ENCODE measurements around the gene CPLX1. TPM values are rescaled to one million over a fixed set of nuclear protein-coding genes. Genes with fewer than 3 reads are reported as not detected.

The CPLX1 gene
- total RNA-seq, 2 donors from 2014 or later: 1.0 to 1.9 TPM

GRCh38 chr4:751676-752075, 74.3 kb downstream of the CPLX1 start:
- H3K4me3 ChIP-seq (ENCODE audit: low read length): no peak overlapping the region
- H3K9ac ChIP-seq (ENCODE audit: extremely low read depth, low read length, poor library complexity, severe bottlenecking): no peak overlapping the region
- Mint-ChIP-seq H3K27me3 (ENCODE audit: insufficient read depth) (no peaks in the 10 kb centered on the region), H3K4me3 (no peak overlapping the region), H3K9me3 (peaks cover 4% of the 10 kb centered on the region), H3K4me1 (no peaks in the 10 kb centered on the region), H3K36me3 (ENCODE audit: low read depth) (peaks cover 60% of the 10 kb centered on the region), H3K27ac (no peak overlapping the region)
- H3K27me3 ChIP-seq (ENCODE audit: control insufficient read depth, insufficient read depth, low read length, poor library complexity, severe bottlenecking): no peaks in the 10 kb centered on the region
- no peak for DNase-seq
- TF ChIP-seq CTCF (conservative IDR thresholded peaks at IDR 0.05): no peak
- no peaks in the 10 kb centered on the region for H3K9me3 ChIP-seq (ENCODE audit: control insufficient read depth, low read length)
- no peak overlapping the region for H3K27ac ChIP-seq (ENCODE audit: low read depth, low read length)
- H3K36me3 ChIP-seq (ENCODE audit: control insufficient read depth, insufficient read depth, low read length): peaks cover 40% of the 10 kb centered on the region
- no peaks in the 10 kb centered on the region for H3K4me1 ChIP-seq (ENCODE audit: control insufficient read depth, insufficient read depth, low read length)
- 95% methylated on average over 8 to 15 of the region's 15 CpGs for WGBS, 2 experiments (ENCODE audit: insufficient coverage in 1 of 2, insufficient read length in 1 of 2)

GRCh38 chr4:749698-750666, 75.9 kb downstream of the CPLX1 start:
- Histone ChIP-seq H3K4me3 (ENCODE audit: low read length) (no peak overlapping the region), H3K27ac (ENCODE audit: low read depth, low read length) (no peak overlapping the region), H3K36me3 (ENCODE audit: control insufficient read depth, insufficient read depth, low read length) (peaks cover 31% of the 10 kb centered on the region), H3K9ac (ENCODE audit: extremely low read depth, low read length, poor library complexity, severe bottlenecking) (no peak overlapping the region), H3K27me3 (ENCODE audit: control insufficient read depth, insufficient read depth, low read length, poor library complexity, severe bottlenecking) (no peaks in the 10 kb centered on the region), H3K9me3 (ENCODE audit: control insufficient read depth, low read length) (no peaks in the 10 kb centered on the region), H3K4me1 (ENCODE audit: control insufficient read depth, insufficient read depth, low read length) (no peaks in the 10 kb centered on the region)
- TF ChIP-seq CTCF (conservative IDR thresholded peaks at IDR 0.05): no peak
- DNase-seq: no peak
- no peaks in the 10 kb centered on the region for H3K4me1 Mint-ChIP-seq
- no peak overlapping the region for H3K4me3 Mint-ChIP-seq
- WGBS, 2 experiments (ENCODE audit: insufficient coverage in 1 of 2, insufficient read length in 1 of 2): 96 to 97% methylated on average over 12 to 20 of the region's 20 CpGs
- H3K27ac Mint-ChIP-seq: no peak overlapping the region
- peaks cover 4% of the 10 kb centered on the region for H3K9me3 Mint-ChIP-seq
- peaks cover 50% of the 10 kb centered on the region for H3K36me3 Mint-ChIP-seq (ENCODE audit: low read depth)
- no peaks in the 10 kb centered on the region for H3K27me3 Mint-ChIP-seq (ENCODE audit: insufficient read depth)

GRCh38 chr4:748461-748860, 77.5 kb downstream of the CPLX1 start:
- Histone ChIP-seq H3K27me3 (ENCODE audit: control insufficient read depth, insufficient read depth, low read length, poor library complexity, severe bottlenecking) (no peaks in the 10 kb centered on the region), H3K36me3 (ENCODE audit: control insufficient read depth, insufficient read depth, low read length) (peaks cover 37% of the 10 kb centered on the region), H3K4me3 (ENCODE audit: low read length) (no peak overlapping the region), H3K9me3 (ENCODE audit: control insufficient read depth, low read length) (no peaks in the 10 kb centered on the region), H3K4me1 (ENCODE audit: control insufficient read depth, insufficient read depth, low read length) (no peaks in the 10 kb centered on the region), H3K27ac (ENCODE audit: low read depth, low read length) (no peak overlapping the region), H3K9ac (ENCODE audit: extremely low read depth, low read length, poor library complexity, severe bottlenecking) (no peak overlapping the region)
- Mint-ChIP-seq H3K36me3 (ENCODE audit: low read depth) (peaks cover 53% of the 10 kb centered on the region), H3K4me3 (no peak overlapping the region), H3K27me3 (ENCODE audit: insufficient read depth) (no peaks in the 10 kb centered on the region), H3K4me1 (no peaks in the 10 kb centered on the region), H3K27ac (no peak overlapping the region), H3K9me3 (peaks cover 12% of the 10 kb centered on the region)
- no peak for TF ChIP-seq CTCF (conservative IDR thresholded peaks at IDR 0.05)
- no peak for DNase-seq
- 96 to 98% methylated on average over 19 of the region's 19 CpGs for WGBS, 2 experiments (ENCODE audit: insufficient coverage in 1 of 2, insufficient read length in 1 of 2)
